ENCODE results near the gene PKM. TPM values are rescaled to one million over a fixed set of nuclear protein-coding genes. Genes with fewer than 3 reads are reported as not detected.

PKM gene
- total RNA-seq, 1 experiment from 2014 or later = 1,026 TPM

DNA sequence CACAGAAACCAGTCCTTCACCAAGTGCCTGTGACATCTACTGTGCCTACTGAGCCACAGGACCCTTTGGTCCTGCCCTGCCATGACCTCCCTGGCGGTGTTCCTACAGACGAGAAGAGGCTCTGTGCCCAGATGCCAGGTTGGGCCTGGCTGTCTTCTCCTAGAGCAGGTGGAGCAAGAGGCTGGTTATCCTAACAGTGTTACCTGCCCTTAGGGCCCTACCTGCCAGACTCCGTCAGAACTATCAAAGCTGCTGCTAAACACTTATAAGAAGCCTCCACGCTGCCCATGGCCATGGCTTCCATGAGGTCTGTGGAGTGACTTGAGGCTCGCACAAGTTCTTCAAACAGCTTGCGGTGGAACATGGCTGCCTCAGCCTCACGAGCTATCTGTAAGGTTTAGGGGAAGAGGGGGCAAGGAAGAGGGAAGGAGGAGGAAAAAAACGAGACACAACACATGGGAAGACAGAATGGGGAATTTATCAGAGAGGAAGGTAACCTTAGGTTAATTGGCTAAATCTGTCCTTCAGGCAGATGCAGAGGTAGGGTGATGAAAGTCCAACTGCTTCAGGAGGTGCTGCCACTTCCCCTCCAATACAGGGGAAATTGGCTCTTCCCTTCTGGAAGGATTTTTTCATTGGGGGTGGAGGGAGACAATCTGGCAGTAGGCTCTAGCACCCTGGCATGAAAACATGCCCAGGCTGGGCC is 28.0 kb downstream of the PKM start:
- Histone ChIP-seq H3K18ac (ENCODE audit: insufficient read length, low read depth, low read length) (no peak overlapping the region), H4K5ac (ENCODE audit: insufficient read length, low read depth, low read length) (no peak overlapping the region), H3K27me3 (ENCODE audit: insufficient read depth, low read length) (no peaks in the 10 kb centered on the region), H3K9ac (ENCODE audit: extremely low read depth, insufficient read length, low read length) (no peak overlapping the region), H3K79me2 (ENCODE audit: insufficient read depth, low read length) (no peaks in the 10 kb centered on the region), H3K23me2 (ENCODE audit: insufficient read length, low read depth, low read length, poor library complexity, severe bottlenecking) (peaks cover under 1% of the 10 kb centered on the region), H2BK15ac (ENCODE audit: low read depth, low read length) (no peak overlapping the region), H2BK5ac (ENCODE audit: insufficient read length, low read length) (no peak overlapping the region), H3K4me1 (ENCODE audit: insufficient read depth, low read length) (no peaks in the 10 kb centered on the region), H4K20me1 (ENCODE audit: control insufficient read depth, insufficient read depth, insufficient read length) (no peaks in the 10 kb centered on the region), H3T11ph (ENCODE audit: low read length) (no peak overlapping the region), H3K4ac (ENCODE audit: low read depth, low read length) (no peak overlapping the region), H4K8ac (replicated peaks; ENCODE audit: insufficient read length, low read depth, low read length) (no peak overlapping the region), H2AK5ac (ENCODE audit: insufficient read length, low read length) (no peak overlapping the region), H3K14ac (ENCODE audit: insufficient read depth, low read length) (no peak overlapping the region), H2AFZ (ENCODE audit: low read length) (no peak overlapping the region), H3K56ac (ENCODE audit: insufficient read length, low read depth, low read length) (no peak overlapping the region), H4K91ac (ENCODE audit: insufficient read length, low read depth, low read length) (no peak overlapping the region), H3K79me1 (ENCODE audit: insufficient read depth, low read depth, low read length, poor library complexity, severe bottlenecking) (no peaks in the 10 kb centered on the region), H2BK12ac (ENCODE audit: insufficient read length, low read depth, low read length) (no peak overlapping the region), H2BK120ac (ENCODE audit: low read depth, low read length, poor library complexity, severe bottlenecking) (no peak overlapping the region), H3K27ac (ENCODE audit: insufficient read length, low read depth, low read length) (no peak overlapping the region), H3K23ac (ENCODE audit: insufficient read length, low read depth, low read length) (no peak overlapping the region), H2BK20ac (ENCODE audit: low read depth, low read length, poor library complexity, severe bottlenecking) (no peak overlapping the region), H3K9me3 (ENCODE audit: control insufficient read depth, low read depth, low read length) (no peaks in the 10 kb centered on the region), H3K4me2 (ENCODE audit: insufficient read depth, insufficient read length, low read length) (no peak overlapping the region)
- WGBS (ENCODE audit: extremely low coverage, insufficient read length, low lambda C conversion rate) = no CpG with 5 or more reads among the region's 8 CpGs
- H3K4me1 Mint-ChIP-seq = peaks cover 2% of the 10 kb centered on the region in 2 experiments; a peak in 2 of 4 replicates
- H3K36me3 Mint-ChIP-seq (ENCODE audit: insufficient read depth in 1 of 3, low read depth in 3 of 3) = peaks cover 58 to 99% (median 92%) of the 10 kb centered on the region in 3 experiments
- TF ChIP-seq, protein P1, sequence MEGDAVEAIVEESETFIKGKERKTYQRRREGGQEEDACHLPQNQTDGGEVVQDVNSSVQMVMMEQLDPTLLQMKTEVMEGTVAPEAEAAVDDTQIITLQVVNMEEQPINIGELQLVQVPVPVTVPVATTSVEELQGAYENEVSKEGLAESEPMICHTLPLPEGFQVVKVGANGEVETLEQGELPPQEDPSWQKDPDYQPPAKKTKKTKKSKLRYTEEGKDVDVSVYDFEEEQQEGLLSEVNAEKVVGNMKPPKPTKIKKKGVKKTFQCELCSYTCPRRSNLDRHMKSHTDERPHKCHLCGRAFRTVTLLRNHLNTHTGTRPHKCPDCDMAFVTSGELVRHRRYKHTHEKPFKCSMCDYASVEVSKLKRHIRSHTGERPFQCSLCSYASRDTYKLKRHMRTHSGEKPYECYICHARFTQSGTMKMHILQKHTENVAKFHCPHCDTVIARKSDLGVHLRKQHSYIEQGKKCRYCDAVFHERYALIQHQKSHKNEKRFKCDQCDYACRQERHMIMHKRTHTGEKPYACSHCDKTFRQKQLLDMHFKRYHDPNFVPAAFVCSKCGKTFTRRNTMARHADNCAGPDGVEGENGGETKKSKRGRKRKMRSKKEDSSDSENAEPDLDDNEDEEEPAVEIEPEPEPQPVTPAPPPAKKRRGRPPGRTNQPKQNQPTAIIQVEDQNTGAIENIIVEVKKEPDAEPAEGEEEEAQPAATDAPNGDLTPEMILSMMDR (conservative IDR thresholded peaks at IDR 0.05) = no peak
- no peaks in the 10 kb centered on the region for H3K9me3 Mint-ChIP-seq
- H3K27ac Mint-ChIP-seq = peak overlapping the region in 1 of 3 experiments; percentile 90; a peak in 2 of 7 replicates
- no peak overlapping the region for H3K4me3 Mint-ChIP-seq
- no peaks in the 10 kb centered on the region for H3K27me3 Mint-ChIP-seq (ENCODE audit: low read depth)
- DNase-seq = no peak
